ENCODE measurements around the gene ARHGAP40. TPM values are rescaled to one million over a fixed set of nuclear protein-coding genes. Genes with fewer than 3 reads are reported as not detected.

The ARHGAP40 gene
- total RNA-seq, 1 experiment from 2014 or later = 0.14 TPM

- no peaks in the 10 kb centered on the region for H3K4me1 ChIP-seq
- H3K9me3 Mint-ChIP-seq (ENCODE audit: unreplicated experiment) = no peaks in the 10 kb centered on the region
- no peak overlapping the region for H3K4me3 ChIP-seq (ENCODE audit: low read depth, low read length)
- H3K27ac Mint-ChIP-seq (ENCODE audit: unreplicated experiment) = no peak overlapping the region
- intact Hi-C loops (cut with micrococcal nuclease; ENCODE audit: unreplicated experiment) = no loop called here
- no TSS peak for BruUV-seq (replicated peaks)
- no peak overlapping the region for H3K4me3 Mint-ChIP-seq (ENCODE audit: unreplicated experiment)
- no peaks in the 10 kb centered on the region for H3K9me3 ChIP-seq
- DNase-seq = no peak
- no peaks in the 10 kb centered on the region; the same call in 1 of the 2 replicates for H3K27me3 ChIP-seq (replicated peaks; ENCODE audit: control insufficient read depth, insufficient read depth, low read length)
- H3K36me3 ChIP-seq (ENCODE audit: control insufficient read depth, insufficient read depth, low read length) = no peaks in the 10 kb centered on the region
- H3K36me3 Mint-ChIP-seq (ENCODE audit: insufficient read depth, unreplicated experiment) = no peaks in the 10 kb centered on the region
- no peaks in the 10 kb centered on the region for H3K4me1 Mint-ChIP-seq (ENCODE audit: low read depth, unreplicated experiment)
- ChIA-PET CTCF (no interaction called here), POLR2A (no interaction called here)
- TF ChIP-seq CTCF (IDR thresholded peaks at IDR 0.05; ENCODE audit: insufficient read depth in 1 of 2, low read depth in 1 of 2, low read length in 1 of 2, severe bottlenecking in 1 of 2, unreplicated experiment in 1 of 2) = no peak
- H3K27me3 Mint-ChIP-seq (ENCODE audit: insufficient read depth, unreplicated experiment) = peaks cover 16% of the 10 kb centered on the region
These were observed 29.1 kb downstream of the ARHGAP40 start for GRCh38 chr20:38630727-38631126.

- BruUV-seq (replicated peaks) = no TSS peak
- DNase-seq = no peak
- ChIA-PET POLR2A (no interaction called here), CTCF (no interaction called here)
- H3K27me3 ChIP-seq (replicated peaks; ENCODE audit: control insufficient read depth, insufficient read depth, low read length) = no peaks in the 10 kb centered on the region; the same call in 1 of the 2 replicates
- intact Hi-C loops (cut with micrococcal nuclease; ENCODE audit: unreplicated experiment) = no loop called here
- no peak for TF ChIP-seq CTCF (IDR thresholded peaks at IDR 0.05; ENCODE audit: insufficient read depth in 1 of 2, low read depth in 1 of 2, low read length in 1 of 2, severe bottlenecking in 1 of 2, unreplicated experiment in 1 of 2)
- peaks cover 16% of the 10 kb centered on the region for H3K27me3 Mint-ChIP-seq (ENCODE audit: insufficient read depth, unreplicated experiment)
- no peaks in the 10 kb centered on the region for H3K4me1 ChIP-seq
- no peaks in the 10 kb centered on the region for H3K4me1 Mint-ChIP-seq (ENCODE audit: low read depth, unreplicated experiment)
- H3K4me3 Mint-ChIP-seq (ENCODE audit: unreplicated experiment) = no peak overlapping the region
- no peaks in the 10 kb centered on the region for H3K36me3 Mint-ChIP-seq (ENCODE audit: insufficient read depth, unreplicated experiment)
- no peaks in the 10 kb centered on the region for H3K9me3 Mint-ChIP-seq (ENCODE audit: unreplicated experiment)
- no peak overlapping the region for H3K27ac Mint-ChIP-seq (ENCODE audit: unreplicated experiment)
- H3K4me3 ChIP-seq (ENCODE audit: low read depth, low read length) = no peak overlapping the region
- H3K36me3 ChIP-seq (ENCODE audit: control insufficient read depth, insufficient read depth, low read length) = no peaks in the 10 kb centered on the region
- no peaks in the 10 kb centered on the region for H3K9me3 ChIP-seq
These were observed 29.8 kb downstream of the ARHGAP40 start for GRCh38 chr20:38631155-38632022.

- Mint-ChIP-seq H3K27me3 (ENCODE audit: insufficient read depth, unreplicated experiment) (peaks cover 20% of the 10 kb centered on the region), H3K27ac (ENCODE audit: unreplicated experiment) (no peak overlapping the region), H3K4me3 (ENCODE audit: unreplicated experiment) (no peak overlapping the region), H3K9me3 (ENCODE audit: unreplicated experiment) (no peaks in the 10 kb centered on the region), H3K4me1 (ENCODE audit: low read depth, unreplicated experiment) (no peaks in the 10 kb centered on the region), H3K36me3 (ENCODE audit: insufficient read depth, unreplicated experiment) (no peaks in the 10 kb centered on the region)
- H3K4me1 ChIP-seq = no peaks in the 10 kb centered on the region
- ChIA-PET CTCF (interaction anchor here (0.6 to 1.3 kb wide), 7 partner anchors 9 to 161 kb away, joined by 3 to 9 read pairs (median 4); partner anchors contain the start of gene RALGAPB), POLR2A (no interaction called here)
- H3K9me3 ChIP-seq = no peaks in the 10 kb centered on the region
- no TSS peak for BruUV-seq (replicated peaks)
- peak; percentile 98 to 99 for TF ChIP-seq CTCF (IDR thresholded peaks at IDR 0.05; ENCODE audit: insufficient read depth in 1 of 2, low read depth in 1 of 2, low read length in 1 of 2, severe bottlenecking in 1 of 2, unreplicated experiment in 1 of 2)
- DNase-seq = peak; percentile 79 to 88
- no peak overlapping the region for H3K4me3 ChIP-seq (ENCODE audit: low read depth, low read length)
- H3K36me3 ChIP-seq (ENCODE audit: control insufficient read depth, insufficient read depth, low read length) = no peaks in the 10 kb centered on the region
- intact Hi-C loops (cut with micrococcal nuclease; ENCODE audit: unreplicated experiment) = no loop called here
- no peaks in the 10 kb centered on the region; the same call in 1 of the 2 replicates for H3K27me3 ChIP-seq (replicated peaks; ENCODE audit: control insufficient read depth, insufficient read depth, low read length)
These were observed 32.0 kb downstream of the ARHGAP40 start for GRCh38 chr20:38633577-38634093.
